Liver (tissue), 9 donors: ENCODE data around the gene DLGAP4. TPM values are rescaled to one million over a fixed set of nuclear protein-coding genes. Genes with fewer than 3 reads are reported as not detected.
A peak's percentile ranks its signal among the peaks of the same experiment; 100 is the strongest.

Experiments used
- DNase-seq: peaks from one replicate; pipeline ENCODE4 v3.0.0-alpha.2; 2017; ENCODE audit warnings: low spot score
- H3K27ac ChIP-seq, 2 donors: one replicate each; pipeline ENCODE4 v1.7.0; 2013; ENCODE audit warnings: inconsistent platforms in 2 of 2, low read length in 2 of 2, control low read depth in 1 of 2, low read depth in 1 of 2, mild to moderate bottlenecking in 1 of 2
- H3K27me3 ChIP-seq, 4 donors: one replicate each; pipeline versions ENCODE4 v1.6.1 to v1.7.0; 2013; ENCODE audit warnings: low read length in 3 of 4, inconsistent platforms in 1 of 4, mild to moderate bottlenecking in 1 of 4, moderate library complexity in 1 of 4; ENCODE audit not compliant: control insufficient read depth in 4 of 4, insufficient read depth in 4 of 4
- H3K36me3 ChIP-seq, 4 donors: one replicate each; pipeline versions ENCODE4 v1.6.1 to v1.7.0; 2013; ENCODE audit warnings: low read length in 3 of 4, mild to moderate bottlenecking in 3 of 4, low read depth in 1 of 4, moderate library complexity in 1 of 4; ENCODE audit not compliant: control insufficient read depth in 4 of 4, insufficient read depth in 3 of 4
- H3K4me1 ChIP-seq, 4 donors: one replicate each; pipeline versions ENCODE4 v1.6.1 to v1.7.0; 2013; ENCODE audit warnings: low read length in 3 of 4, mild to moderate bottlenecking in 3 of 4, moderate library complexity in 1 of 4; ENCODE audit not compliant: control insufficient read depth in 4 of 4, insufficient read depth in 4 of 4
- H3K4me3 ChIP-seq, 3 donors: one replicate each; pipeline versions ENCODE4 v1.6.1 to v1.7.0; 2013; ENCODE audit warnings: low read length in 3 of 3, control low read depth in 1 of 3, low read depth in 1 of 3, mild to moderate bottlenecking in 1 of 3
- H3K9ac ChIP-seq, 2 donors: one replicate each; pipeline ENCODE4 v1.7.0; 2013; ENCODE audit warnings: low read length in 2 of 2, mild to moderate bottlenecking in 2 of 2, moderate library complexity in 2 of 2, control low read depth in 1 of 2, low read depth in 1 of 2
- H3K9me3 ChIP-seq, 4 donors: one replicate each; pipeline versions ENCODE4 v1.6.1 to v1.7.0; 2013; ENCODE audit warnings: low read length in 3 of 4; ENCODE audit not compliant: control insufficient read depth in 4 of 4
- ATF3 ChIP-seq: IDR thresholded peaks from 2 replicates; pipeline ENCODE4 v1.6.1; 2016; ENCODE audit warnings: antibody characterized with exemption
- FOXA1 ChIP-seq: IDR thresholded peaks from 2 replicates; pipeline ENCODE4 v1.6.1; 2016; ENCODE audit warnings: antibody characterized with exemption
- FOXA2 ChIP-seq: IDR thresholded peaks from 2 replicates; pipeline ENCODE4 v1.6.1; 2016; ENCODE audit warnings: antibody characterized with exemption
- GABPA ChIP-seq, 2 donors: IDR thresholded peaks in 1 of 2; conservative IDR thresholded peaks in 1 of 2; 2 replicates each; pipeline ENCODE4 v1.6.1; 2016; ENCODE audit warnings: antibody characterized with exemption in 2 of 2, mild to moderate bottlenecking in 1 of 2, moderate library complexity in 1 of 2
- HNF4A ChIP-seq, 2 donors: conservative IDR thresholded peaks; 2 replicates each; pipeline ENCODE4 v1.6.1; 2016; ENCODE audit warnings: antibody characterized with exemption in 2 of 2, mild to moderate bottlenecking in 2 of 2
- JUND ChIP-seq, 2 donors: IDR thresholded peaks; 2 replicates each; pipeline ENCODE4 v1.6.1; 2016; ENCODE audit warnings: antibody characterized with exemption in 2 of 2
- MAX ChIP-seq: IDR thresholded peaks from 2 replicates; pipeline ENCODE4 v1.6.1; 2016; ENCODE audit warnings: antibody characterized with exemption
- NR2F2 ChIP-seq: IDR thresholded peaks from 2 replicates; pipeline ENCODE4 v1.6.1; 2016; ENCODE audit warnings: antibody characterized with exemption
- RAD21 ChIP-seq, 2 donors: IDR thresholded peaks; 2 replicates each; pipeline ENCODE4 v1.6.1; 2016; ENCODE audit warnings: antibody characterized with exemption in 2 of 2, mild to moderate bottlenecking in 2 of 2
- REST ChIP-seq: IDR thresholded peaks from 2 replicates; pipeline ENCODE4 v1.6.1; 2016; ENCODE audit warnings: antibody characterized with exemption, mild to moderate bottlenecking
- RXRA ChIP-seq, 2 donors: IDR thresholded peaks; 2 replicates each; pipeline ENCODE4 v1.6.1; 2017 to 2018; ENCODE audit warnings: antibody characterized with exemption in 2 of 2, mild to moderate bottlenecking in 1 of 2
- SP1 ChIP-seq: IDR thresholded peaks from 2 replicates; pipeline ENCODE4 v1.6.1; 2018; ENCODE audit warnings: antibody characterized with exemption, mild to moderate bottlenecking
- TAF1 ChIP-seq: conservative IDR thresholded peaks from 2 replicates; pipeline ENCODE4 v1.6.1; 2016; ENCODE audit warnings: antibody characterized with exemption, mild to moderate bottlenecking
- ZBTB33 ChIP-seq: IDR thresholded peaks from 2 replicates; pipeline ENCODE4 v1.6.1; 2016; ENCODE audit warnings: antibody characterized with exemption
- WGBS: extraction: QIAGEN DNeasy Blood & Tissue Kit; methylation state at CpG from one replicate; pipeline ENCODE4 v1.1.7; 2013; 5-methylcytosine and 5-hydroxymethylcytosine counted together
- polyA plus RNA-seq, 2 donors: library from polyadenylated mRNA; stranded (reverse) in 1 of 2; unstranded in 1 of 2; fragments of 200-250 nt in 1 of 2; fragments of >200 nt in 1 of 2; fragmentation: Nextera tagmentation in 1 of 2; extraction: Ambion mirVana in 1 of 2; gene quantifications; one replicate each; pipeline versions ENCODE4 v1.2.1 to v1.2.3, GENCODE V29; 2013 to 2015
- total RNA-seq, 2 donors: library from RNA; depleted of rRNA; stranded (reverse); fragments of >200 nt; gene quantifications; one replicate each; pipeline ENCODE4 v1.2.3, GENCODE V29; 2014
- donor health status: healthy.
- donor health status: healthy.
- donor health status: healthy.
- donor health status: healthy.
- donor health status: healthy.

DLGAP4 gene
- total and polyA plus RNA-seq, 4 donors: 2.9 to 18.7 (median 11.2) TPM

GRCh38 chr20:36498386-36499179 lies 192.4 kb downstream of the DLGAP4 start:
- 67% methylated on average over 14 of the region's 14 CpGs for WGBS
- TF ChIP-seq HNF4A (conservative IDR thresholded peaks at IDR 0.05) (peak in 1 of 2 donors; percentile 33), SP1 (peak; percentile 17), RXRA (IDR thresholded peaks at IDR 0.05) (peak; percentile 37 to 60), FOXA1 (no peak)
- Histone ChIP-seq H3K4me3 (no peak overlapping the region), H3K4me1 (peaks cover 4 to 22% (median 15%) of the 10 kb centered on the region in 4 donors), H3K9ac (no peak overlapping the region), H3K27me3 (no peaks in the 10 kb centered on the region), H3K36me3 (peaks cover 4 to 30% (median 6%) of the 10 kb centered on the region in 4 donors), H3K27ac (no peak overlapping the region), H3K9me3 (no peaks in the 10 kb centered on the region)
- no peak for DNase-seq

- 96% methylated on average over 26 of the region's 26 CpGs for WGBS
- no peak overlapping the region for H3K27ac ChIP-seq
- TF ChIP-seq GABPA (IDR thresholded peaks at IDR 0.05 in 1 of 2, conservative IDR thresholded peaks at IDR 0.05 in 1 of 2) (no peak), RAD21 (IDR thresholded peaks at IDR 0.05) (no peak), JUND (IDR thresholded peaks at IDR 0.05) (no peak), SP1 (no peak), FOXA2 (no peak), MAX (no peak)
- no peaks in the 10 kb centered on the region for H3K9me3 ChIP-seq
- DNase-seq: no peak
- H3K4me1 ChIP-seq: peaks cover 4 to 21% (median 15%) of the 10 kb centered on the region in 4 donors
- H3K27me3 ChIP-seq: no peaks in the 10 kb centered on the region
- no peak overlapping the region for H3K9ac ChIP-seq
- peaks cover 4 to 34% (median 7%) of the 10 kb centered on the region in 4 donors for H3K36me3 ChIP-seq
- H3K4me3 ChIP-seq: no peak overlapping the region
These were observed 193.1 kb downstream of the DLGAP4 start for GRCh38 chr20:36499211-36499610.

GRCh38 chr20:36499723-36500501 lies 193.8 kb downstream of the DLGAP4 start:
- Histone ChIP-seq H3K36me3 (peaks cover 4 to 38% (median 9%) of the 10 kb centered on the region in 4 donors), H3K9me3 (no peaks in the 10 kb centered on the region), H3K4me1 (peaks cover 4 to 21% (median 15%) of the 10 kb centered on the region in 4 donors), H3K27me3 (no peaks in the 10 kb centered on the region), H3K4me3 (no peak overlapping the region), H3K27ac (no peak overlapping the region), H3K9ac (no peak overlapping the region)
- DNase-seq: no peak
- TF ChIP-seq TAF1 (no peak), RXRA (IDR thresholded peaks at IDR 0.05) (no peak)
- WGBS: 90% methylated on average over 31 of the region's 31 CpGs

GRCh38 chr20:36501367-36502006 lies 195.3 kb downstream of the DLGAP4 start:
- no peak overlapping the region for H3K9ac ChIP-seq
- no peaks in the 10 kb centered on the region for H3K27me3 ChIP-seq
- peaks cover 4 to 21% (median 15%) of the 10 kb centered on the region in 4 donors for H3K4me1 ChIP-seq
- DNase-seq: no peak
- H3K4me3 ChIP-seq: no peak overlapping the region
- peaks cover 4 to 38% (median 11%) of the 10 kb centered on the region in 4 donors for H3K36me3 ChIP-seq
- no peaks in the 10 kb centered on the region for H3K9me3 ChIP-seq
- 86% methylated on average over 3 of the region's 3 CpGs for WGBS
- H3K27ac ChIP-seq: no peak overlapping the region
- TF ChIP-seq NR2F2 (no peak), REST (no peak), JUND (IDR thresholded peaks at IDR 0.05) (no peak), ATF3 (no peak), GABPA (IDR thresholded peaks at IDR 0.05 in 1 of 2, conservative IDR thresholded peaks at IDR 0.05 in 1 of 2) (no peak), ZBTB33 (no peak), FOXA1 (no peak)
